ENCODE data around the gene REPS2. TPM values are rescaled to one million over a fixed set of nuclear protein-coding genes. Genes with fewer than 3 reads are reported as not detected.

Gene REPS2
- total RNA-seq (10 to 100 TPM in 4 of 10 donors, 1 to 10 TPM in 6; 3.3 to 15.5 (median 8.2) TPM), polyA plus RNA-seq (1 to 10 TPM in 1 of 2 donors, under 1 TPM in 1; 0.78 to 1.7 TPM)
- long read RNA-seq, donor 1, partial matches to known transcripts = 2 of 8 reads
- long read RNA-seq, donor 1, other reads (novel, unspliced or antisense) = 6 of 8 reads
- long read RNA-seq, donor 2, partial matches to known transcripts = 2 of 4 reads
- long read RNA-seq, donor 2, other reads (novel, unspliced or antisense) = 2 of 4 reads
- long read RNA-seq, donor 3, full-length matches to known transcripts = 2 of 7 reads
- long read RNA-seq, donor 3, partial matches to known transcripts = 2 of 7 reads
- long read RNA-seq, donor 3, other reads (novel, unspliced or antisense) = 3 of 7 reads

GRCh38 chrX:16946361-16946964 is at the start of gene REPS2:
TSS of gene REPS2 (plus strand) at chrX:16946658. CDS start at chrX:16946862, 204 bp downstream.
- H3K4me1 ChIP-seq = peaks cover 0 to 10% (median 0%) of the 10 kb centered on the region in 9 donors
- 0 to 2% methylated on average over 17 to 55 of the region's 71 CpGs for WGBS, 2 donors
- peak within 1 kb of the TSS in 2 of 10 donors; percentile 22 to 31 for H3K27ac ChIP-seq
- no peak for TF ChIP-seq CTCF (IDR thresholded peaks at IDR 0.05)
- peak within 1 kb of the TSS; percentile 18 to 67 (median 57) for H3K4me3 ChIP-seq
- ATAC-seq (peak; percentile 96 to 100 (median 98)), DNase-seq (peak; percentile 75 to 83)
- H3K9me3 ChIP-seq = peaks cover 0 to 11% (median 0%) of the 10 kb centered on the region in 11 donors
- no peaks in the 10 kb centered on the region for H3K36me3 ChIP-seq
- H3K27me3 ChIP-seq = peaks cover 0 to 76% (median 0%) of the 10 kb centered on the region in 7 donors
- intact Hi-C loops (cut with DNase I) = loop anchor here in 2 of 10 donors (10.0 kb wide), 1 partner anchor 52 kb away; no protein-coding TSS in a partner anchor

GRCh38 chrX:16897445-16897844 is 49.0 kb upstream of the REPS2 start:
- TF ChIP-seq CTCF (IDR thresholded peaks at IDR 0.05) = no peak
- H3K4me1 ChIP-seq = peaks cover 0 to 4% (median 0%) of the 10 kb centered on the region in 9 donors
- H3K27ac ChIP-seq = no peak overlapping the region

GRCh38 chrX:16903274-16904022 is 43.0 kb upstream of the REPS2 start:
- H3K9me3 ChIP-seq = no peaks in the 10 kb centered on the region
- no peak for TF ChIP-seq CTCF (IDR thresholded peaks at IDR 0.05)
- no peaks in the 10 kb centered on the region for H3K36me3 ChIP-seq
- H3K27ac ChIP-seq = no peak overlapping the region
- H3K4me1 ChIP-seq = no peaks in the 10 kb centered on the region
- no peak for ATAC-seq
- intact Hi-C loops (cut with DNase I) = no loop called here
- H3K27me3 ChIP-seq = peaks cover 0 to 94% (median 0%) of the 10 kb centered on the region in 7 donors
- no peak overlapping the region for H3K4me3 ChIP-seq
- no peak for DNase-seq
- WGBS, 2 donors = 80 to 84% methylated on average over 8 of the region's 8 CpGs

More at GRCh38 chrX:16897445-16897844, 49.0 kb upstream of the REPS2 start:
- no peaks in the 10 kb centered on the region for H3K9me3 ChIP-seq
- ATAC-seq = no peak
- no peak for DNase-seq
- intact Hi-C loops (cut with DNase I) = loop anchor here in 2 of 10 donors (10.0 kb wide), 1 partner anchor 47 kb away; the partner anchor contains the start of gene REPS2 (in 2 of the 2)
- no peak overlapping the region for H3K4me3 ChIP-seq
- H3K27me3 ChIP-seq = peaks cover 0 to 91% (median 0%) of the 10 kb centered on the region in 7 donors
- H3K36me3 ChIP-seq = no peaks in the 10 kb centered on the region
- 61 to 87% methylated on average over 2 of the region's 2 CpGs for WGBS, 2 donors

GRCh38 chrX:16910376-16910775 is 36.1 kb upstream of the REPS2 start:
- H3K36me3 ChIP-seq = no peaks in the 10 kb centered on the region

More at GRCh38 chrX:16910376-16910775, 36.1 kb upstream of the REPS2 start:
- intact Hi-C loops (cut with DNase I) = no loop called here
- DNase-seq (no peak), ATAC-seq (no peak)
- TF ChIP-seq CTCF (IDR thresholded peaks at IDR 0.05) = no peak
- Histone ChIP-seq H3K9me3 (no peaks in the 10 kb centered on the region), H3K27ac (no peak overlapping the region), H3K4me1 (no peaks in the 10 kb centered on the region), H3K27me3 (peaks cover 0 to 72% (median 0%) of the 10 kb centered on the region in 7 donors), H3K4me3 (no peak overlapping the region)
- 83 to 88% methylated on average over 1 of the region's 1 CpG for WGBS, 2 donors
